ENCODE measurements around the gene THAP12.

- TF ChIP-seq POLR2AphosphoS5 (IDR thresholded peaks at IDR 0.05; ENCODE audit: borderline replicate concordance, low read depth, low read length) (no peak), EZH2 (IDR thresholded peaks at IDR 0.05) (no peak), FOXP2 (optimal IDR thresholded peaks at IDR 0.05; ENCODE audit: control extremely low read depth, extremely low read length, insufficient read depth) (no peak)
Measured at GRCh38 chr11:76316726-76317125, 64.2 kb downstream of the THAP12 start.

Data from SK-N-MC (cell line).